ENCODE measurements around the gene NTRK1.

NTRK1 gene

DNA sequence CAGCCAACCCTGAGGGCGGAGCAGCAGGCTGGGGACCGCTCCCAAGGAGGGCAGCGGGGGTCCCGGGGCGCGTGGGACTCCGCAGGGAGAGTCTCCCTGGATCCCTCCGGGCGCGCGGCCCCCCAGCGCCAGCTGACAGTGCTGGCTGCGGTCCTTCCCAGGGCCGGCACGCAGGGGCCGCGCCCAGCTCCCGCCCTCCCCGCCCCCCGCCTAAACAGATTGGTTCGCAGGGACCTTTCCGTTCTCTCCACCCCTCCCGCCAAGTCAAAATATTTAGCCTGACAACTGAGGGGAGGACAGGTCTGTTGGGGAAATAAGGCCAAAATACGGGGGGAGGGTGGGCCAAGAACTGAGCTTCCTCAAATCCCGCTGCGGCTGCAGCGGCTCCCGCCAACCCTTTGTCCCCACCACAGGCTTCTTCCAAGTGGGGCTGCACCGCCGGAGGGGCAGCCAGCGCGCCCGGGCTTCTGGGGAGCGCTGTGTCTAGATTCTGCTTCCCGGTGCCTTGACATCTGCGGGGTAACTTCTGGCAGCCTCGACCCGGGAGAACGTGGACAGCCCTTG is 1.6 kb upstream of the NTRK1 start, which contains the start of gene INSRR:
Gene INSRR, minus strand, starts transcription at position 159 of the 564 bp plus-strand sequence. CDS start 496 bp downstream, outside the sequence.
- DNase-seq: peak; percentile 65

DNA sequence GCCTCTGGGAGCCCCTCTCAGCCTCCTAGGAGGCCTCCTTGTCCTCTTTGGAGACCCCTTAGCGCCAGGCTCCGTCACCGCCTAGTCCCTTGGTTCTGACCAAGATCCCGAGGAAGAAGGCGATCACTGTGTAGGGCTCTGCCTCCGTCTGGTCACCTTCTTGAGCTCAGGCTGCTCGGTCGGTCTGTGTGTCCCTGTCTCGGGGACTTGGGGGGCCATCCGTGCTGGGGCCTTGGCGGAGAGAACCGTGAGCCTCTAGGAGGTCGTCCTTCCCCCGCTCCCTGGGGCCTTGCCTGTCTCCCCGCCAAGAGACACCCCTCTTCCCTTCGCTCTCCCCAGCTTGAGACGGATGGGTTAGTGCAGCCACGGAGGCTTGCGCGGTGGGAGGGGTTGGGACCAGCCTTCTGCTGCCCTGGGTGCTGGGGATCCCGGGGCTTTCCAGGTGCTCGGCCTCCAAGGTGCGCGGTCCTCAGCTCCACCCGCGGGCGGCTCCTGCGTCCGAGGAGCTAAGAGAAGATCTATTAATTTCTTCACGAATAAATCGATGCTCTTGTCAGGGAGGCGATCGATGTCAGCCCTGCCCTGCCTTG is 1.0 kb upstream of the NTRK1 start:
- DNase-seq: peak; percentile 55

DNA sequence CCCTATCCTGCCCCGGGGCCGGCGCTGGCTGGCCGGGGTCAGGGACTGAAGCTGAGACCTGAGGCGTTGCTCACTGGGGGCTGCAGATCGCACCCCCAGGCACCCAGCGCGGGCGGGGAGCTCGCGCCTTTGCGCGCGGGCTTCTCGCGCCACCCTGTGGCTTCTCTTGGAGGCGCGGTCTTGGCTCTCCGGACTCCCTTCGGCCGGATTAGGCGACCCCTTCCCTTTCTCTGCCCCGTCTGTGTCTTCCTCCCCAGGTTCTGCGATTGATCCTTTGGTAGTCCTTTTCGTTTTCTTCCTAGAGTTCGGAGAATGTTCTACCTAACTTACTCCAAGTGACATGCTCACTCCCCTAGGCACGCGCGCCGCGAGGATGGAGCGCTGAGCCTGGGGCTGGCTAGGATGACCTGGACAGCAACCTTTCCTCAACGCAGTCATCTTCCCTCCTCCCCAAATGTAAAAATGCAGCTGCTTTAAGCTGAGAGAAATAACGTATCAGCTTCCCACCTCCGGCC is 495 bp upstream of the NTRK1 start:
- peak; percentile 87 for DNase-seq

- peak; percentile 44 for DNase-seq
Measured at GRCh38 chr1:156862584-156862983, 1.9 kb downstream of the NTRK1 start.

DNA sequence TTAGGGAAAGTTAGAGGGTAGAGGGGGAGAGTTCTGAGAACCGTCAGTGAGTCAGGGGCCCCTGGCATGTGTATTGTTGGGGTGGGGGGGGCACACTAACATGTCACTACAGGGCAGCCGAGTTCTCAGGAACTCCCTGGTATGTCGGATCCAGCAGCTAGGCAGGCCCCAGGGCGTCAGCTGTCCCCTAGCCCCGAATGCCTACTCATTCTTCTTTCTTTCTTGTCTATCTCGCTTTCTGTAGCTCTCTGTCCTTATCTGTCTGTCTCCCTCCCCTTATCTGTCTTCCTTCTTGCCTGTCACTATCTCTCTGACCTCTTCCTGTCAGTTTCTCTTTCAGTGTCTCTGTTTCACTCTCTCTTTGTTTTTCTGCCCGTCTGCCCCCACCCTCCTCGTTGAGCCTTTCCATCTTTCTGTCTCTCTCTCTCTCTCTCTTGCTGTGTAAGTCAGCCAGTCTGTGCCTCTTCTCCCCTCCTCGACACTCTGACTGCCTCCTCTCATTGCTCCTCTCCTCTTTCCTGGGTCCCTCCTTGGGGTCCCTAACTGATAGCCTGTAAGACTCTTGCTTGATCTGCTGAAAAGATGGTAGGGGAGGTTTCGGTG is 2.4 kb downstream of the NTRK1 start:
- DNase-seq: no peak

GRCh38 chr1:156863631-156864030 is 3.0 kb downstream of the NTRK1 start:
- DNase-seq: no peak

- DNase-seq: peak; percentile 26
Measured at GRCh38 chr1:156864796-156865195, 4.1 kb downstream of the NTRK1 start.

GRCh38 chr1:156865258-156865657 is 4.6 kb downstream of the NTRK1 start:
- DNase-seq: peak; percentile 56

DNA sequence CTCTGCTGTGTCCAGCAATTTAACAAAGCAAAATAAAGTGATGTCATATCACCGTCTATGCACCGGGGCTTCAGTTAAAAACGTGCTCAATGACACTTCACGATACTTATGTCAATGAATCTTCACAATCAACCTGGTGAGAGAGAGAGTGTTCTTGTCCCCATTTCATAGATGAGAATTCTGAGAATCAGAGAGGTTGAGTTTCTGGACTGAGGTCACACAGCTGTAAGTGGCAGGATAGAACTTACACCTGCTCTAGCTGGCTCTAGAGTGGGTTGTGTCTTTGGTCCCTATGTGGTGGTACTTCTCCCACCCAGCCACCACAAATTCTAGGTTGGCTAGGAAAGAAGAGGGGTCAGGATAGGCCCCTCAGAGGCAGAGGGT is 5.2 kb downstream of the NTRK1 start:
- no peak for DNase-seq

- peak; percentile 92 for DNase-seq
Measured at GRCh38 chr1:156866249-156866909, 5.7 kb downstream of the NTRK1 start.

- DNase-seq: peak; percentile 50
Measured at GRCh38 chr1:156868341-156868740, 7.7 kb downstream of the NTRK1 start.

DNA sequence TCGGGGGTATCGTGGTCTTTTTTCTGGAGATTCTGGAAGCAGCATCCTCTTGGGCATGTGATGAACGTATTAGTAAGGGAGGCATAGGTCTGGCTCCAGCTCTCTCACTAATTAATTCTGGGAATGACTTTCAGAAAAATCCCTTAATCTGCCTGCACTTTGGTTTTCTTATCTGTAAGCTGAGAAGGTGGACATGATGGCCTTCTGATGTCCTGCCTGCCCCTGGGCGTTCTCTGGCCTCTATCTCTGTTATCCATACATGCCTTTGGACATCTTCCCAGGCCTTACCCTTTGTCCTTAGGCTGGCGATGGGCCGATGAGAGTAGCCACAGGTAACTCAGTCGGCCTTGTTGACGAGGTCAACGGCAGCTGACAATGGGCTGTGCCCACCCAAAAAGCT is 8.8 kb downstream of the NTRK1 start:
- peak; percentile 27 for DNase-seq

DNA sequence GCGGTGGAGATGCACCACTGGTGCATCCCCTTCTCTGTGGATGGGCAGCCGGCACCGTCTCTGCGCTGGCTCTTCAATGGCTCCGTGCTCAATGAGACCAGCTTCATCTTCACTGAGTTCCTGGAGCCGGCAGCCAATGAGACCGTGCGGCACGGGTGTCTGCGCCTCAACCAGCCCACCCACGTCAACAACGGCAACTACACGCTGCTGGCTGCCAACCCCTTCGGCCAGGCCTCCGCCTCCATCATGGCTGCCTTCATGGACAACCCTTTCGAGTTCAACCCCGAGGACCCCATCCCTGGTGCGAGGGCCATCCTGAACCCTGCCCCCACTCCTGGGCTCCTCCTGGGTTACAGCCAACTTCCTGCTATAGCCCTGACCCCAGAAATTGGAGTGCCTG is 13.0 kb downstream of the NTRK1 start:
- DNase-seq: no peak

- no peak for DNase-seq
Measured at GRCh38 chr1:156874142-156874541, 13.5 kb downstream of the NTRK1 start.

DNA sequence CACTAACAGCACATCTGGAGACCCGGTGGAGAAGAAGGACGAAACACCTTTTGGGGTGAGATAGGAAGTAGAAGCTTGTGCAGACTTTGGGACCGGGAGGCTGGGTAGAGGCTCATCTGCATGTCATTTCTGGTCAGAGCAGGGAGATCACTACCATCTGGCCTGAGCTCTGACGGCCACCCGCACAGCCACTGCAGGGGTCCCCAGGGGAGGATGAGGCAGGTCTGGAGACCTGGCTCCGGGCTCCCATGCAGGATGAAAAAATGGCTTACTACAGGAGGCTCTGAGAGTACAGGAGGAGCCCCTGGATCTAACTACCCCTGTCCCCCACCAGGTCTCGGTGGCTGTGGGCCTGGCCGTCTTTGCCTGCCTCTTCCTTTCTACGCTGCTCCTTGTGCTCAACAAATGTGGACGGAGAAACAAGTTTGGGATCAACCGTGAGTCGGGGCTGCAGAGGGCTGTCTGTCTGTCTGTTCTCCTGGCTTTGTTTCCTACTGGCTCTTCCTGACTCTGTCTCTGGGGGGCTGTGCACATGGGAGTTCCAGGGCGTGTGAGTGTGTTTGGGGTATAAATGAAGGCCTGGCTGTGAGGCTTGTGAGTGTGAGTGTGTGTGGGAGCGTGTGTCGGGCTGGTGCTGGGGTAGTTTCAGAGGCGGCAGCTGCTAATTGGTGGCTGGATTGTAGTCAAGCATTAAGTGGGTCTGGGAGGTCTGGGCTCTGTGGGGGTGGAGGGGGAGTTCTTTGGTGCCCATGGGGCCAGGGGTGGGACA is 14.1 kb downstream of the NTRK1 start:
- no peak for DNase-seq

DNA sequence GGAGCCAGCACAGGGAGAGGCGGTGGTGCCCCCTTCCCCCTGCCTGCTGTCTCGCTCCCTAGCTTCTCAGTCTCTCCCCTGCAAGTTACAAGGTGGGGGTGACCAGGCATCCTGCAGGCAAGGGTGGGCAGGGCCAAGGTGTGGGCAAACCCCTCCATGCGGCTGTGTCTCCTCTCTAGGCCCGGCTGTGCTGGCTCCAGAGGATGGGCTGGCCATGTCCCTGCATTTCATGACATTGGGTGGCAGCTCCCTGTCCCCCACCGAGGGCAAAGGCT is 14.6 kb downstream of the NTRK1 start:
- no peak for DNase-seq

DNA sequence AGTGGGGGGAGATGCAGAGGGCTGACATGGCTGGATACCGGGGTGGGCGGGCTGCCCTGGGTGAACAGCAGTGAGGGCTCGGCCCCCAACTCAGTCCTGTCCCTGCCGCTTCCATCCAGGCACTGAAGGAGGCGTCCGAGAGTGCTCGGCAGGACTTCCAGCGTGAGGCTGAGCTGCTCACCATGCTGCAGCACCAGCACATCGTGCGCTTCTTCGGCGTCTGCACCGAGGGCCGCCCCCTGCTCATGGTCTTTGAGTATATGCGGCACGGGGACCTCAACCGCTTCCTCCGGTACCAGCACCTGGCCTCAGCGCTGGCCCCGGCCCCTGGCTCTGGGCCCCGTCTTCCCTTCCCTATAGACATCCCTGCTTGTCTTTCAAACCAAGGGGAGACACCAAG is 15.6 kb downstream of the NTRK1 start:
- no peak for DNase-seq

DNA sequence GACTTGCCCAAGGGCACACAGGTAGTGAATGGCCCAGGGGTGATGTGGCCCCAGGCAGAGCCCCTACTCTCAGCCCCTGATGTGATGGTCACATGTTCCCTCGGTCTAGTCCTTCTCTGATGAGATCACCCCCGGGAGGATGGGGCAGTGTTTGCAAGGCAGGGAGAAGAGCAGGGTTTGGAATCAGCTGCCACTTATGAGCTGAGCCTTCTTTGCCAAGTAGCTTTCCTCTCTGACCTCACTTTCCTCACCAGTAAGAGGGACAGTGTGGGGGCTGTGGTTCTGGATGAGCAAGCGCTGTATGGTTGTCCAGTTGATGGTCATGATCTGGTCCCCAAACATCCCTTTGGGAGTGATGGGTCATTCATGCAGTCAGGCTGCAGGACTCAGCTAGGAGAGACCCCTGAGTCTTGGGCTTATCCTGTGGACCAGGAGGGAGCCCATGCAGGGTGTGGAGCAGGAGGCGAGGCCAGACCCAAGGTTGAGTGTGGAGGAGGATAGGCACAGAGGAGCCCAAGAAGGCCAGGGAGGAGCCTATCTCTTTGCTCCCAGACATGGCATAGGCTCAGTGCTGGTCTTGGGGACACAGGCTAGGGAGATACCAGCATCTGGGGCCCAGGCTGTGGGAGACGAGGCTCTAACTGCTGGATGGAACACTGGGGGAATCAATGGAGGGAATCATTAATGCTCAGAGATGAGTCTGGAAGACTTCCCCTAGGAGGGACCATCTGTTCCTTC is 16.9 kb downstream of the NTRK1 start:
- DNase-seq: peak; percentile 47

- DNase-seq: no peak
Measured at GRCh38 chr1:156879876-156880275, 19.2 kb downstream of the NTRK1 start.

DNA sequence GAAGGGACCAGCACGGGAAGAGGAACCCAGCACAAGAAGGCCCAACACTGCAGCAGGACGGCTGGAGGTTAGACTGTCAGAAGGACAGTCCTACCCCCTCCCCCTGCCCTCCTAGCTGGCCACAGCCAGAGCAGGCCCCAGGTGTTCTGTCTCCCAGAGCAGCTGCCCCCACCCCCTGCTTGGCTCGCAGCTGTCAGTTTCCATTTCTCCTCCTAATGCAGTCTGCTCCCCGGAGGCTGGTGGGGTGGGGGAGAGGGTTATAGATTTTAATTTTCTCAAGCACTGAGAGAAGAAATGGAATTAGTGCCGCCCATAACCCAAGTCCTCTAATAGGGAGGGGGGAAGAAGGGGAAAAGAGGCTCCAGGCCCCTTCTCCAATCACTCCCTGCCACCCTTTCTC is 19.8 kb downstream of the NTRK1 start:
- peak; percentile 40 for DNase-seq

GRCh38 chr1:156881101-156881500 is 20.4 kb downstream of the NTRK1 start:
- DNase-seq: peak; percentile 87

DNA sequence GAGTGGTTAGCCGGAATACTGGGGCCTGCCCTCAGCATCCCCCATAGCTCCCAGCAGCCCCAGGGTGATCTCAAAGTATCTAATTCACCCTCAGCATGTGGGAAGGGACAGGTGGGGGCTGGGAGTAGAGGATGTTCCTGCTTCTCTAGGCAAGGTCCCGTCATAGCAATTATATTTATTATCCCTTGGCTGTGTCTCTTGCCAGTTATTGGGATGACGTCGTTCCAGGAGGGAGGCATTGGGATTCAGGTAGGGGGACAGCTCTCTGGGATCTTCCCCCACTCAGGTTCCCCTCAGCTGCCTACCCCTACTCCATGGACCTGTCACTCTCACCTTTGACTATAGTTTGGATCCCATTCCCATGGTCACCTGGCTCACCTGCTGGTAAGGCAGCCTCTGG is 21.0 kb downstream of the NTRK1 start:
- no peak for DNase-seq

- peak; percentile 30 for DNase-seq
Measured at GRCh38 chr1:156882543-156882942, 21.9 kb downstream of the NTRK1 start.
